ENCODE data around the gene SEMA5B.

DNA sequence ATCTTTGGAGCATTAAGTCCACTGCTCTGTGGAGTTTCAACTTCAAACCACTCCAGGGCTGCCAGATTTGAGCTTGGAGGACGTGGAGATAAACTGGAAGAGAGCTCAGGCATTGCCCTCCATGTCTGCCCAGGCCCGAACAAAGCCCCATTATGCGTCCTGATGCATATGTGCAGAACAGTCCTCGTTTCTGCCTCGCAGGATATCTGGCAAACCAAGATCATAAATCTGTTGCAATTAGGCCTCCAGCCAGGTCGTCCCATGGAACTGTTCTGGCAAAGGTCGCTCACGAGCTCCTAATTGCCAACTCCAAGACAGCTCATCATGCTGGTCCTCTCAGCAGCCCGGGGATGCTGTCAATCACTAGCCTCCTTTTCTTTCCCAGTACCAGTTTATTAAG is 91.2 kb downstream of the SEMA5B start:
- TF ChIP-seq, protein P1, sequence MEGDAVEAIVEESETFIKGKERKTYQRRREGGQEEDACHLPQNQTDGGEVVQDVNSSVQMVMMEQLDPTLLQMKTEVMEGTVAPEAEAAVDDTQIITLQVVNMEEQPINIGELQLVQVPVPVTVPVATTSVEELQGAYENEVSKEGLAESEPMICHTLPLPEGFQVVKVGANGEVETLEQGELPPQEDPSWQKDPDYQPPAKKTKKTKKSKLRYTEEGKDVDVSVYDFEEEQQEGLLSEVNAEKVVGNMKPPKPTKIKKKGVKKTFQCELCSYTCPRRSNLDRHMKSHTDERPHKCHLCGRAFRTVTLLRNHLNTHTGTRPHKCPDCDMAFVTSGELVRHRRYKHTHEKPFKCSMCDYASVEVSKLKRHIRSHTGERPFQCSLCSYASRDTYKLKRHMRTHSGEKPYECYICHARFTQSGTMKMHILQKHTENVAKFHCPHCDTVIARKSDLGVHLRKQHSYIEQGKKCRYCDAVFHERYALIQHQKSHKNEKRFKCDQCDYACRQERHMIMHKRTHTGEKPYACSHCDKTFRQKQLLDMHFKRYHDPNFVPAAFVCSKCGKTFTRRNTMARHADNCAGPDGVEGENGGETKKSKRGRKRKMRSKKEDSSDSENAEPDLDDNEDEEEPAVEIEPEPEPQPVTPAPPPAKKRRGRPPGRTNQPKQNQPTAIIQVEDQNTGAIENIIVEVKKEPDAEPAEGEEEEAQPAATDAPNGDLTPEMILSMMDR (IDR thresholded peaks at IDR 0.05; ENCODE audit: insufficient read depth, low read length) = no peak
- TF ChIP-seq POLR2AphosphoS5 (IDR thresholded peaks at IDR 0.05; ENCODE audit: low read depth) (no peak), SPI1 (IDR thresholded peaks at IDR 0.05; ENCODE audit: borderline replicate concordance, low read depth) (no peak)

Data from HL-60 (cell line).